Measurements from ENCODE around the gene LSM3. TPM values are rescaled to one million over a fixed set of nuclear protein-coding genes. Genes with fewer than 3 reads are reported as not detected.
"Not testable (repeated sequence)": the region's sequence is repeated elsewhere in the genome, so short reads cannot be mapped to it uniquely, and the experiment has no call there.

The LSM3 gene
- total RNA-seq, 2 experiments from 2014 or later, result 22.1 to 22.9 TPM

DNA sequence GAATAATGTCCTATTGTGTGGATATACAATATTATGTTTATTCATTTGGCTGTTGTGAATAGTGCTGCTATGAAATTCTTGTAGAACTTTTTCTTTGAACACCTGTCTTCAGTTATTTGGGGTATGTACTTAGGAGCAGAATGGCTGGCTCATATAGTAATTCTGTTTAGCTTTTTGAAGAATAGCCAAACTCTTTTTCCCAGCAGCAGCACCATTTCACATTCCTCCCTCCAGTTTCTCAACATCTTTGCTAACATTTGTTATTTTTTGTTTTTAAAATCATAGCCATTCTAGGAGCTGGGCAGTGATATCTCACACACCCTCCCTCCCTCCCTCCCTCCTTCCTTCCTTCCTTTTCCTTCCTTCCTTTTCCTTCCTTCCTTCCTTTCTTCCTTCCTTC is 39.7 kb downstream of the LSM3 start:
- POLR2A ChIA-PET, result no interaction called here
- CTCF ChIA-PET, result interaction anchor here (3.6 kb wide), 1 partner anchor 14 kb away, joined by 16 read pairs; no protein-coding TSS in a partner anchor
- intact Hi-C loops (cut with micrococcal nuclease), result no loop called here
- Mint-ChIP-seq H3K27me3 (peaks cover 1% of the 10 kb centered on the region), H3K4me1 (ENCODE audit: low read depth) (no peaks in the 10 kb centered on the region), H3K36me3 (peaks cover 7% of the 10 kb centered on the region), H3K9me3 (peaks cover 22% of the 10 kb centered on the region), H3K27ac (no peak overlapping the region), H3K4me3 (no peak overlapping the region)
- DNase-seq, result no peak

DNA sequence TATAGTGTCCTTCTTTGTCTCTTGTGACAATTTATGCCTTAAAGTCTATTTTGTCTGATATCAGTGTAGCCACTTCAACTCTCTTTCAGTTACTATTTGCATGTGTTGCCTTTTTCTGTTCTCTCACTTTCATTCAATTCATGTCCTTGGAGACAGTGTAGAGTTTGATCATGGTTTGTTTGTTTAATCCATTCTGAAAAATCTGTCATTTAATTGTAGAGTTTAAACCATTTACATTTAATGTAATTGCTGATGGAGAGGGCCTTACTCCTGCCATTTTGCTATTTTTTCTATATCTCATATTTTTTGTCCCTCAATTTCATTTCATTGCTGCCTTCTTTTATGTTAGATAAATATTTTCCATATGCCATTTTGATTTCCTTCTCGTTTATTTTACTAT is 42.3 kb downstream of the LSM3 start:
- H3K4me1 Mint-ChIP-seq (ENCODE audit: low read depth), result no peaks in the 10 kb centered on the region

GRCh38 chr3:14221902-14222301 is 43.3 kb downstream of the LSM3 start:
- ChIA-PET CTCF (interaction anchor here (1.1 to 1.7 kb wide), 2 partner anchors 10 to 18 kb away, joined by 4 to 10 read pairs; no protein-coding TSS in a partner anchor), POLR2A (no interaction called here)
- peaks cover 12% of the 10 kb centered on the region for H3K27me3 Mint-ChIP-seq
- no peak overlapping the region for H3K4me3 Mint-ChIP-seq
- H3K9me3 Mint-ChIP-seq, result peaks cover 22% of the 10 kb centered on the region
- H3K36me3 Mint-ChIP-seq, result peaks cover 7% of the 10 kb centered on the region
- no peak overlapping the region for H3K27ac Mint-ChIP-seq
- no peaks in the 10 kb centered on the region for H3K4me1 Mint-ChIP-seq (ENCODE audit: low read depth)
- no peak for DNase-seq
- intact Hi-C loops (cut with micrococcal nuclease), result no loop called here

More for the DNA sequence above, 42.3 kb downstream of the LSM3 start:
- no peak for DNase-seq
- Mint-ChIP-seq H3K9me3 (peaks cover 22% of the 10 kb centered on the region), H3K36me3 (peaks cover 7% of the 10 kb centered on the region), H3K27me3 (peaks cover 9% of the 10 kb centered on the region), H3K27ac (no peak overlapping the region), H3K4me3 (no peak overlapping the region)
- POLR2A ChIA-PET, result no interaction called here
- intact Hi-C loops (cut with micrococcal nuclease), result no loop called here
- CTCF ChIA-PET, result interaction anchor here (3.6 kb wide), 1 partner anchor 17 kb away, joined by 16 read pairs; no protein-coding TSS in a partner anchor

- H3K27ac Mint-ChIP-seq, result no peak overlapping the region
- CTCF ChIA-PET, result interaction anchor here (1.1 to 1.7 kb wide), 2 partner anchors 10 to 19 kb away, joined by 4 to 10 read pairs; no protein-coding TSS in a partner anchor
- no peak overlapping the region for H3K4me3 Mint-ChIP-seq
- H3K9me3 Mint-ChIP-seq, result peaks cover 22% of the 10 kb centered on the region
- H3K36me3 Mint-ChIP-seq, result peaks cover 7% of the 10 kb centered on the region
- DNase-seq, result no peak
- H3K27me3 Mint-ChIP-seq, result peaks cover 13% of the 10 kb centered on the region
- no peaks in the 10 kb centered on the region for H3K4me1 Mint-ChIP-seq (ENCODE audit: low read depth)
- intact Hi-C loops (cut with micrococcal nuclease), result no loop called here
- POLR2A ChIA-PET, result no interaction called here
These were observed 43.8 kb downstream of the LSM3 start for GRCh38 chr3:14222457-14222856.

GRCh38 chr3:14222900-14223594 is 44.4 kb downstream of the LSM3 start:
- Mint-ChIP-seq H3K4me3 (no peak overlapping the region), H3K36me3 (peaks cover 7% of the 10 kb centered on the region), H3K27ac (no peak overlapping the region), H3K27me3 (peaks cover 16% of the 10 kb centered on the region), H3K9me3 (peaks cover 22% of the 10 kb centered on the region), H3K4me1 (ENCODE audit: low read depth) (no peaks in the 10 kb centered on the region)
- DNase-seq, result no peak
- CTCF ChIA-PET, result interaction anchor here (1.1 to 1.7 kb wide), 2 partner anchors 11 to 19 kb away, joined by 4 to 10 read pairs; no protein-coding TSS in a partner anchor
- POLR2A ChIA-PET, result no interaction called here
- intact Hi-C loops (cut with micrococcal nuclease), result no loop called here

DNA sequence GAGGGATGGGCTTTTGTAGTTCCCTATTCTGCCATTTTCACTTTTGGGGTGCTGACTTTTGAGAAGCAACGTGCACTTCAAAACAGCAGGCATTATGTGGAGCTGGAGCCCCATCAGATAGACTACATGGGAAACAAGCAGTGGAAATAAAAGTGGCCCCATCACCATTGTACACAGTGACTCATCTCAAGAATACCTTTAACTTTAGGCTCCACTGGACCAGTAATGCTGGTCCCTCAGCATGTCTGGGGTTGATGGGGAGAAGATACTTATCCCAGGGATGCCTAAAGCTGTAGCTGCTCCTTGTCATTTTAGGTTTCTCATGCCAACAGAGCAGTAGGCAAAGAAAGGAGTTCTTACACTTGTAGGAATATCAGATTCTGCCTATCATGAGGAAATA is 45.0 kb downstream of the LSM3 start:
- DNase-seq, result no peak
- POLR2A ChIA-PET, result no interaction called here
- no peak overlapping the region for H3K4me3 Mint-ChIP-seq
- peaks cover 22% of the 10 kb centered on the region for H3K9me3 Mint-ChIP-seq
- H3K27ac Mint-ChIP-seq, result no peak overlapping the region
- CTCF ChIA-PET, result interaction anchor here (1.7 kb wide), 1 partner anchor 20 kb away, joined by 10 read pairs; no protein-coding TSS in a partner anchor
- H3K36me3 Mint-ChIP-seq, result peaks cover 7% of the 10 kb centered on the region
- intact Hi-C loops (cut with micrococcal nuclease), result no loop called here
- H3K27me3 Mint-ChIP-seq, result peaks cover 19% of the 10 kb centered on the region
- no peaks in the 10 kb centered on the region for H3K4me1 Mint-ChIP-seq (ENCODE audit: low read depth)

DNA sequence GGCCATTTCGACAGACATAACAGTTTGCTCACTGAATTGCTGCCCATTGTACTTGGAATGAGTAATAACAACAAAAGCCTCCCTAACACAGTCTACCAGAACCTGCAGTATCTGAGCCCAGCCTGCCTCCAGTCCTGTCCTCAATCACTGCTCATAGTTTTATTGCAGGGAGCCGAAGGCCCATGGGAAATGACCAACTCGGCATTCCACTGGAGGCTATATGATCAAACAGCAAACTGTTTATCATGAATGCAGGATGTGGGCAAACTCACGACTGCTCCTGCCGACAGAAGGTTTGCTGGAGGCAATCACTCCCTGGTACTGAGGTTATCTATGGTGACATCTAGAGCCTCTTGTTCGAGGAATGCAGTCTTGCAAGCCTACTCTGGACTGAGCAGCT is 46.3 kb downstream of the LSM3 start:
- DNase-seq, result no peak
- H3K4me1 Mint-ChIP-seq (ENCODE audit: low read depth), result no peaks in the 10 kb centered on the region
- peaks cover 22% of the 10 kb centered on the region for H3K9me3 Mint-ChIP-seq
- POLR2A ChIA-PET, result no interaction called here
- peaks cover 7% of the 10 kb centered on the region for H3K36me3 Mint-ChIP-seq
- CTCF ChIA-PET, result no interaction called here
- H3K27me3 Mint-ChIP-seq, result peaks cover 19% of the 10 kb centered on the region
- no peak overlapping the region for H3K27ac Mint-ChIP-seq
- intact Hi-C loops (cut with micrococcal nuclease), result no loop called here
- no peak overlapping the region for H3K4me3 Mint-ChIP-seq

DNA sequence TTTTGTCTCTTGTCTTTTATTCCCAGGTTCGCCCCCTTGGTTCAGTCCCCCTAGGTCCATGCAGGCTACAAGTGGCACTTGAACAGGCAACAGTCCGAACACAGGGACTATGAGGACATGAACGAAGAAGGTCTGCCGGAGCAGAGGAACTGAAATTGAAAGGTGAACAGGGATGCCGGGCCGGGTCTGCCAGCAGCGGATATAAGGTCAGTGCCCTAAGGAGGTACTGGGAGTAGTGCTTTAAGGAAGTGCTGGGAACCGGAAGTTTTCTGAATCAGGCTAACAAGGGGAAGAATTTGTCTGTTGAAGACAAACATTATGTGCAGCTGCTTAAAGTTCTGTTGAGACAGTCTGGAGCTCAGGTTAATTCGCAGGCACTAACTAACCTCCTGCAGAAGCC is 46.8 kb downstream of the LSM3 start:
- H3K36me3 Mint-ChIP-seq, result peaks cover 7% of the 10 kb centered on the region
- CTCF ChIA-PET, result no interaction called here
- POLR2A ChIA-PET, result no interaction called here
- no peak overlapping the region for H3K4me3 Mint-ChIP-seq
- no peaks in the 10 kb centered on the region for H3K4me1 Mint-ChIP-seq (ENCODE audit: low read depth)
- peaks cover 21% of the 10 kb centered on the region for H3K27me3 Mint-ChIP-seq
- DNase-seq, result no peak
- intact Hi-C loops (cut with micrococcal nuclease), result no loop called here
- peaks cover 22% of the 10 kb centered on the region for H3K9me3 Mint-ChIP-seq
- no peak overlapping the region for H3K27ac Mint-ChIP-seq

DNA sequence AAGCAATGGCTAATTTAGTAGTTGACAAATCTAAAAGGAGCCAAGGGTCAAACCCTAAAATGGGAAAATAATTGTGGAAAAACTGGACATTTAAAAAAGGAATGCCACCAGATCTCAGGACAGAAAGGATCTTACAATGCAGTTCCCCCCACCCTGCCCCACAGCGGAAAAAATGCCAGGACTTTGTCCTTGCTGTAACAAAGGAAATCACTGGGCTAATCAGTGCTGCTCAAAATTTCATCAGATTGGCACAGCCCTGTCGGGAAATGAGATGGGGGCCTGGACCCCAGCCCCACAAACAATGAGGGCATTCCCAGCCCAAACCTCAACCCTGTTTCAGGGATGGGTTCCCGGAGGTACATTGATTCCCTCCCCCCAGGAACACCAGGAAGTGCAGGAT is 47.7 kb downstream of the LSM3 start:
- CTCF ChIA-PET; H3K4me3 Mint-ChIP-seq; H3K27ac Mint-ChIP-seq; H3K36me3 Mint-ChIP-seq; H3K4me1 Mint-ChIP-seq (ENCODE audit: low read depth); DNase-seq; POLR2A ChIA-PET; intact Hi-C loops (cut with micrococcal nuclease): not testable (repeated sequence)
- peaks cover 14% of the 10 kb centered on the region for H3K9me3 Mint-ChIP-seq
- peaks cover 27% of the 10 kb centered on the region for H3K27me3 Mint-ChIP-seq

GRCh38 chr3:14227856-14228255 is 49.2 kb downstream of the LSM3 start:
- CTCF ChIA-PET, result no interaction called here
- H3K27me3 Mint-ChIP-seq, result peaks cover 39% of the 10 kb centered on the region

GRCh38 chr3:14228681-14229470 is 50.3 kb downstream of the LSM3 start:
- no peak overlapping the region for H3K27ac Mint-ChIP-seq
- peaks cover 3% of the 10 kb centered on the region for H3K4me1 Mint-ChIP-seq (ENCODE audit: low read depth)
- H3K4me3 Mint-ChIP-seq, result no peak overlapping the region
- H3K27me3 Mint-ChIP-seq, result peaks cover 42% of the 10 kb centered on the region
- peaks cover 4% of the 10 kb centered on the region for H3K9me3 Mint-ChIP-seq
- H3K36me3 Mint-ChIP-seq, result peaks cover 4% of the 10 kb centered on the region
- ChIA-PET CTCF (interaction anchor here (1.1 to 1.5 kb wide), 2 partner anchors 26 to 33 kb away, joined by 3 to 4 read pairs; no protein-coding TSS in a partner anchor), POLR2A (no interaction called here)
- intact Hi-C loops (cut with micrococcal nuclease), result no loop called here
- DNase-seq, result no peak

More at GRCh38 chr3:14227856-14228255, 49.2 kb downstream of the LSM3 start:
- no peak overlapping the region for H3K27ac Mint-ChIP-seq
- H3K4me3 Mint-ChIP-seq, result no peak overlapping the region
- no peaks in the 10 kb centered on the region for H3K36me3 Mint-ChIP-seq
- DNase-seq, result no peak
- POLR2A ChIA-PET, result no interaction called here
- intact Hi-C loops (cut with micrococcal nuclease), result no loop called here
- H3K9me3 Mint-ChIP-seq, result no peaks in the 10 kb centered on the region
- peaks cover 2% of the 10 kb centered on the region for H3K4me1 Mint-ChIP-seq (ENCODE audit: low read depth)

DNA sequence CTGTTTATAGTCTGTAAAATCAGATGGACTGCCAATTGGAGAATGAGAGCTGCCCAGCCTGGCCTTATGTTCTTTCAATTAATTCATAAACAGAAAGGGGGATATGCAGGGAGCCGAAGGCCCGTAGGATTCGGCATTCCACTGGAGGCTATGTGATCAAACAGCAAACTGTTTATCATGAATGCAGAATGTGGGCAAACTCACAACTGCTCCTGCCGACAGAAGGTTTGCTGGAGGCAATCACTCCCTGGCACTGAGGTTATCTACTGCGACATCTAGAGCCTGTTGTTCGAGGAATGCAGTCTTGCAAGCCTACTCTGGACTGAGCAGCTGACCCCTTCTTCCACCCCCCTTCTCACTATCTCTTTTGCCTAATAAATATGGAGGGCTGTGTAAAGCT is 51.1 kb downstream of the LSM3 start:
- H3K4me3 Mint-ChIP-seq; H3K27ac Mint-ChIP-seq; POLR2A ChIA-PET; H3K9me3 Mint-ChIP-seq; DNase-seq; H3K4me1 Mint-ChIP-seq (ENCODE audit: low read depth); intact Hi-C loops (cut with micrococcal nuclease); H3K36me3 Mint-ChIP-seq: not testable (repeated sequence)
- H3K27me3 Mint-ChIP-seq, result peaks cover 42% of the 10 kb centered on the region
- CTCF ChIA-PET, result interaction anchor here (1.1 to 1.5 kb wide), 2 partner anchors 26 to 32 kb away, joined by 3 to 4 read pairs; no protein-coding TSS in a partner anchor

All from activated CD4-positive, alpha-beta memory T cell treated with anti-CD3 and anti-CD28 coated beads for 36 hours (primary cell).